ENCODE measurements around the gene CARD6. TPM values are rescaled to one million over a fixed set of nuclear protein-coding genes. Genes with fewer than 3 reads are reported as not detected.
A peak's percentile ranks its signal among the peaks of the same experiment; 100 is the strongest.

Gene CARD6
- total and polyA plus RNA-seq, 10 of the 15 experiments (the other 5 are each of a cell fraction or from before 2014, with no cell fraction given), result 0.29 to 1.2 (median 0.62) TPM

DNA sequence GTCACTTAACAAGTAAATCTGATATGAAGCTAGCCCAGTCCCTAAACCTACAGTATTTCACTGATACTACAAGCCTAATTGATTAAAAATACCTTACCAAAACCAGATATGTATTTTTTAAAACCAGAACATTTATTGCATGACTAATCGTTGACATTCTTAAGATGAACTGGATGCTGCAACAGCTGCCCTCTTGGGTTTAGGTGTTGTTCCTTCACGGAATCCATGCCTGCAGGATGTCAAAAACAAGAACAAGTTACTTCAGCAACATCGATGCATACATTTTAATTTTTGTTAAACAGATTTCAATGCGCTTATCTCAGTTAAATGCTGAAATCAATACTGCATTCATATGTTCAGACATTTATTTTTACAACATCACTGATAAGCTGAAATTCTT is 8.8 kb upstream of the CARD6 start (continued):
- TF ChIP-seq, protein P1, sequence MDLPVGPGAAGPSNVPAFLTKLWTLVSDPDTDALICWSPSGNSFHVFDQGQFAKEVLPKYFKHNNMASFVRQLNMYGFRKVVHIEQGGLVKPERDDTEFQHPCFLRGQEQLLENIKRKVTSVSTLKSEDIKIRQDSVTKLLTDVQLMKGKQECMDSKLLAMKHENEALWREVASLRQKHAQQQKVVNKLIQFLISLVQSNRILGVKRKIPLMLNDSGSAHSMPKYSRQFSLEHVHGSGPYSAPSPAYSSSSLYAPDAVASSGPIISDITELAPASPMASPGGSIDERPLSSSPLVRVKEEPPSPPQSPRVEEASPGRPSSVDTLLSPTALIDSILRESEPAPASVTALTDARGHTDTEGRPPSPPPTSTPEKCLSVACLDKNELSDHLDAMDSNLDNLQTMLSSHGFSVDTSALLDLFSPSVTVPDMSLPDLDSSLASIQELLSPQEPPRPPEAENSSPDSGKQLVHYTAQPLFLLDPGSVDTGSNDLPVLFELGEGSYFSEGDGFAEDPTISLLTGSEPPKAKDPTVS (IDR thresholded peaks at IDR 0.05; ENCODE audit: low read depth, low read length), result no peak
- no peak for TF ChIP-seq POLR2AphosphoS2 (IDR thresholded peaks at IDR 0.05; ENCODE audit: low read depth, low read length)

DNA sequence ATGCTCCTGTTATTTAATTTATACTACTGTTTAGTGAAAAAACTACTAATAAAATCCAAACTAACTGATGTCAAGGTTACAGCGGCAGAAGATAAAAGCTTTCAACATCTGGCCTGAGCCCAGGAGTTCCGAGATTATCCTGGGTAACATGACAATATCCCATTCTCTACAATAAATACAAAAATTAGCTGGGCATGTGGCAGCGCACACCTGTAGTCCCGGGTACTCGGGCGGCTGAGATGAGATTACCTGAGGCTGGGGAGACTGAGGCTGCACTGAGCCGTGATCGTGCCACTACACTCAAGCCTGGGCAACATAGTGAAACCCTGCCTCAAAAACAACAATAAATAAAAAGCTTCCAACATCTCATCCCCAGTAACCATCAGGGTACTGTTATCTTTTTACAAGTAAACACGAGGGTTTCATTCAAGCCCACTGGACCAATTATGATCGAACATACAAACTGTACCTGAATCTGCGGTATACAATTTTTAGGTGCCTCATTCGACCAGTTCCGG is 7.4 kb upstream of the CARD6 start:
- TF ChIP-seq SMC3 (IDR thresholded peaks at IDR 0.05; ENCODE audit: borderline replicate concordance, low read length), result no peak
- TF ChIP-seq, protein P2, sequence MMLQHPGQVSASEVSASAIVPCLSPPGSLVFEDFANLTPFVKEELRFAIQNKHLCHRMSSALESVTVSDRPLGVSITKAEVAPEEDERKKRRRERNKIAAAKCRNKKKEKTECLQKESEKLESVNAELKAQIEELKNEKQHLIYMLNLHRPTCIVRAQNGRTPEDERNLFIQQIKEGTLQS (IDR thresholded peaks at IDR 0.05; ENCODE audit: borderline replicate concordance, extremely low read depth, low read depth, low read length), result no peak
- TF ChIP-seq CBFB (IDR thresholded peaks at IDR 0.05; ENCODE audit: low read depth), result no peak
- TF ChIP-seq, protein P3, sequence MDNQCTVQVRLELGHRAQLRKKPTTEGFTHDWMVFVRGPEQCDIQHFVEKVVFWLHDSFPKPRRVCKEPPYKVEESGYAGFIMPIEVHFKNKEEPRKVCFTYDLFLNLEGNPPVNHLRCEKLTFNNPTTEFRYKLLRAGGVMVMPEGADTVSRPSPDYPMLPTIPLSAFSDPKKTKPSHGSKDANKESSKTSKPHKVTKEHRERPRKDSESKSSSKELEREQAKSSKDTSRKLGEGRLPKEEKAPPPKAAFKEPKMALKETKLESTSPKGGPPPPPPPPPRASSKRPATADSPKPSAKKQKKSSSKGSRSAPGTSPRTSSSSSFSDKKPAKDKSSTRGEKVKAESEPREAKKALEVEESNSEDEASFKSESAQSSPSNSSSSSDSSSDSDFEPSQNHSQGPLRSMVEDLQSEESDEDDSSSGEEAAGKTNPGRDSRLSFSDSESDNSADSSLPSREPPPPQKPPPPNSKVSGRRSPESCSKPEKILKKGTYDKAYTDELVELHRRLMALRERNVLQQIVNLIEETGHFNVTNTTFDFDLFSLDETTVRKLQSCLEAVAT (IDR thresholded peaks at IDR 0.05), result no peak
- no peak for TF ChIP-seq NRF1 (conservative IDR thresholded peaks at IDR 0.05; ENCODE audit: low read depth, low read length)
- no peak for TF ChIP-seq MEF2B (IDR thresholded peaks at IDR 0.05; ENCODE audit: partially characterized antibody, poor library complexity, severe bottlenecking)
- TF ChIP-seq, protein P4, sequence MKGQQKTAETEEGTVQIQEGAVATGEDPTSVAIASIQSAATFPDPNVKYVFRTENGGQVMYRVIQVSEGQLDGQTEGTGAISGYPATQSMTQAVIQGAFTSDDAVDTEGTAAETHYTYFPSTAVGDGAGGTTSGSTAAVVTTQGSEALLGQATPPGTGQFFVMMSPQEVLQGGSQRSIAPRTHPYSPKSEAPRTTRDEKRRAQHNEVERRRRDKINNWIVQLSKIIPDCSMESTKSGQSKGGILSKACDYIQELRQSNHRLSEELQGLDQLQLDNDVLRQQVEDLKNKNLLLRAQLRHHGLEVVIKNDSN (IDR thresholded peaks at IDR 0.05; ENCODE audit: borderline replicate concordance, extremely low read length, insufficient read depth, low read depth, low read length), result no peak
- no peak for TF ChIP-seq CEBPB (IDR thresholded peaks at IDR 0.05; ENCODE audit: borderline replicate concordance in 1 of 2, low read depth in 2 of 2, low read length in 2 of 2)
- TF ChIP-seq SIX5 (IDR thresholded peaks at IDR 0.05; ENCODE audit: low read depth, low read length, severe bottlenecking), result no peak

More for the DNA sequence above, 7.4 kb upstream of the CARD6 start:
- no TSS peak for BruUV-seq (replicated peaks)
- H3K36me3 ChIP-seq (ENCODE audit: control insufficient read depth in 2 of 2, insufficient read depth in 2 of 2, low read length in 1 of 2), result peaks cover 11 to 42% of the 10 kb centered on the region in 2 experiments
- intact Hi-C loops (cut with micrococcal nuclease; ENCODE audit: unreplicated experiment), result loop anchor here (10.0 kb wide), 1 partner anchor 349 kb away; no protein-coding TSS in a partner anchor
- under 1% methylated on average over 13 of the region's 13 CpGs for WGBS (ENCODE audit: insufficient coverage, insufficient replicate concordance, low lambda C conversion rate, missing lambda C conversion rate)
- H3K4me1 ChIP-seq (ENCODE audit: control insufficient read depth, insufficient read depth, low read length), result peaks cover 11% of the 10 kb centered on the region
- H3K4me2 ChIP-seq (ENCODE audit: control insufficient read depth, insufficient read depth), result peak overlapping the region; percentile 82
- CTCF ChIA-PET, result interaction anchor here (1.3 kb wide), 1 partner anchor 10 kb away, joined by 4 read pairs; no protein-coding TSS in a partner anchor
- in situ Hi-C loops (cut with MboI), result loop anchor here (5.0 to 10.0 kb wide), 3 partner anchors 349 to 1759 kb away; partner anchors contain the start of genes RICTOR and RIMOC1
- SMC1A ChIA-PET (ENCODE audit: uncharacterized antibody, unreplicated experiment), result interaction anchor here (0.7 to 2.1 kb wide), 7 partner anchors 25 to 148 kb away, joined by 3 to 7 read pairs (median 3); partner anchors contain the start of gene PRKAA1
- peak overlapping the region; percentile 92 for H3K4me3 ChIP-seq
- peaks cover 52% of the 10 kb centered on the region for H3K79me2 ChIP-seq (ENCODE audit: control insufficient read depth, insufficient read depth, low read length)
- peak overlapping the region; percentile 97 for H3K27ac ChIP-seq (ENCODE audit: control insufficient read depth, insufficient read depth)
- no peaks in the 10 kb centered on the region for H3K27me3 ChIP-seq (replicated peaks in 1 of 2; ENCODE audit: control insufficient read depth in 2 of 2, insufficient read depth in 2 of 2, low read length in 1 of 2)
- H4K20me1 ChIP-seq (ENCODE audit: control insufficient read depth, insufficient read depth), result no peaks in the 10 kb centered on the region; the same call in 1 of the 2 replicates
- H3K9ac ChIP-seq (ENCODE audit: control insufficient read depth, insufficient read depth, low read length), result peak overlapping the region; percentile 99
- DNase-seq (ENCODE audit: low read depth, low spot score), result no peak
- ATAC-seq, result no peak
- POLR2A ChIA-PET, result interaction anchor here (1.1 kb wide), 1 partner anchor 10 kb away, joined by 4 read pairs; no protein-coding TSS in a partner anchor
- H2AFZ ChIP-seq (ENCODE audit: control insufficient read depth, low read depth, low read length), result no peak overlapping the region
- H3K9me3 ChIP-seq (replicated peaks; ENCODE audit: control insufficient read depth, insufficient read depth, low read length), result no peaks in the 10 kb centered on the region
- no peak for FAIRE-seq
- RAD21 ChIA-PET (ENCODE audit: unreplicated experiment), result no interaction called here

Measured in GM12878 (cell line).